Adipocyte (in vitro differentiated cells): Measurements from ENCODE around the gene PLXNA4.
"Not testable (repeated sequence)": the region's sequence is repeated elsewhere in the genome, so short reads cannot be mapped to it uniquely, and the experiment has no call there.

Experiments used
- DNase-seq: peaks from one replicate; pipeline ENCODE4 v3.0.0-alpha.2; 2015; ENCODE audit warnings: low read depth
- H3K27me3 ChIP-seq: replicated peaks from 2 replicates; pipeline ENCODE4 v1.7.0; 2013; ENCODE audit warnings: mild to moderate bottlenecking, low read length, moderate library complexity; ENCODE audit not compliant: control insufficient read depth, insufficient read depth
- H3K36me3 ChIP-seq: 2 replicates; pipeline ENCODE4 v1.7.0; 2013; ENCODE audit warnings: low read length, mild to moderate bottlenecking, moderate library complexity; ENCODE audit not compliant: control insufficient read depth, insufficient read depth, severe bottlenecking
- H3K4me1 ChIP-seq: 2 replicates; pipeline ENCODE4 v1.7.0; 2013; ENCODE audit warnings: mild to moderate bottlenecking, low read length, moderate library complexity; ENCODE audit not compliant: control insufficient read depth, insufficient read depth
- H3K4me3 ChIP-seq: 2 replicates; pipeline ENCODE4 v1.7.0; 2013; ENCODE audit warnings: mild to moderate bottlenecking, low read length, moderate library complexity
- H3K9ac ChIP-seq: 2 replicates; pipeline ENCODE4 v1.7.0; 2013; ENCODE audit warnings: mild to moderate bottlenecking, low read length, moderate library complexity
- H3K9me3 ChIP-seq: 2 replicates; pipeline ENCODE4 v1.7.0; 2013; ENCODE audit warnings: mild to moderate bottlenecking, low read length, moderate library complexity; ENCODE audit not compliant: control insufficient read depth

PLXNA4 gene

DNA sequence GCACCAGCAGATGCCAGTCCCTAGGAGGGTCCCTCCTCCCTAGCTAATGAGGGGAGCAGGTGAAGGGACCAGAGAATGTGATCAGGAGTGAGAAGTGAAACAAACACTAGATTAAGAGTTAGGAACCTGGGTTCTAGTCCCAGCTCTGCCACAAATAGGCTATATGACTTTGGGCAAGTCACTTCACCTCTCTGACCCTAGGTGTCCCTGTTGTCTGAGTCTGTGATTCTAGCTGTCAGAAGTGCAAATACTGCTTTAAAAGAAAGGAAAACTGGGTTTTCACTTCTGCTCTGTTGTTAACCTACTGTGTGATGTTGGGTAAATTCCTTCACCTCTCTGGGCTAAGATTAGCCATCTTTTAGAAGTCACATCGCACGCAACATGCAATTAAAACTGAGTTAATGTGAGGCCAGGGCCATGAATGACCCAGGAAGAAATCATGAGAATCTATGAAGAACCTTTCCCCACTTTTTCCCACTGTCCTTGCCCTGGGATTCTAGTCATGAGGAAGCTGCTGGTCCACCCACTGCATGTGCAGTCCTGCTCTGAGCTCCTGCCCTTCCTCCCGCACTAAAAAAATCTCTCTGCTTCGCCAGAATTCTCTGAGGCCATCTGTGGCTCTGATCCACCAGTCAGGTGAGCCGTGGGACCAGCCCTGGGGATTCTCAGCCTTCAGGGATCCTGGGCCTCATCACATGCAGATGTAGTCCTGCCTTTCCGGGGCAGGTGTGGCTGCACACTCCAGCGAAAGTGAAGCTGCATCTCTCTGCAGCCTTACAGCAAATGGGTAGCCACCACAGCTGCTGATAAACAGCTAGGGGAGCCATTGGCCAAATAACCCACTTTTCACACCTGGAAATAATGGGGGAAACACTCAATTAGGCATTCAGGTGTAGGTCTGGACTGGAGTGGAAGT lies 181.7 kb downstream of the PLXNA4 start:
- peak overlapping the region; percentile 81 for H3K9ac ChIP-seq
- no peaks in the 10 kb centered on the region for H3K9me3 ChIP-seq
- DNase-seq: no peak
- no peaks in the 10 kb centered on the region for H3K36me3 ChIP-seq
- peaks cover 40% of the 10 kb centered on the region for H3K4me1 ChIP-seq
- no peaks in the 10 kb centered on the region for H3K27me3 ChIP-seq
- peak overlapping the region; percentile 41 for H3K4me3 ChIP-seq

DNA sequence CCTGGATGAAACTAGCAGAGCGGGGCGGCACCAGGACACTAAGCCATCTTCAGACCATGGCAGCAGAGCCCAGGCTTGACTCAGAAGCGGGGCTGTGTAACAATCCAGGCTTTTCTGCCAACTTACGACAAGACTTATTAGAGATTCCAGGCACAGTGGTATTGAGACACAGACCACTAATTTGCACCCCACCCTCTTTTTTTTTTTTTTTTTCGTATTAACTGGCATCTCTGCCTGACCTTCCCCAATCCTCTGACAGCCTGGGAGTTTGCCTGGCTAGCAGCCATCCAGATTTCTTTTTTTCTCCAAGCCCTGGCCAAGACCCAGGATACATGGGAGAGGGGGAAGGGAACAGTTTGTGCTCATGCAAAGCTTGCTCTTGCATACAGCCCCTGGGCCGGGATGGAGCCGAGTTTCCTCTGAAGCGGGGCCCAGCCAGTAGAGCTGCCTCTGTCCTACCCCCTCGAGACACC lies 182.4 kb downstream of the PLXNA4 start:
- Histone ChIP-seq H3K36me3 (no peaks in the 10 kb centered on the region), H3K27me3 (no peaks in the 10 kb centered on the region), H3K4me1 (peaks cover 38% of the 10 kb centered on the region), H3K4me3 (peak overlapping the region; percentile 45), H3K9ac (peak overlapping the region; percentile 81), H3K9me3 (no peaks in the 10 kb centered on the region)
- DNase-seq: no peak

DNA sequence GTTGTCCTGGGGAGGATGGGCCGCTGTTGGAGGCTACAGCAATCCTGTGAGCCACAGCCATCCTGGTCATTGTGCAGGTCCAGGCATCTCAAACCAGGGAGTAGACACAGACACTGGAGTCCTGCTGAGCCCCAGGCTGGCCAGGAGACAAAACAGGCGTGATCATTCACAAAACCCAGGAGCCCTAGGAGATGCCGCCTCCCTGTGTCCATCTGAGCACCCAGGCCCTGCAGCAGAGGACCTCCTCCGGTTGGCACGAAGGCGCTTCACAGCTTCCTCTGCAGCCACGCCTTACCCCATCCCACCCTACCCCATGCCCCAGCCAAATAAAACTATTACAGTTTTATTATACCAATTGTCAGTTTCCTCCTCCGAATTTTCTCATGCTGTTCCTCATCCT lies 183.6 kb downstream of the PLXNA4 start:
- no peaks in the 10 kb centered on the region for H3K36me3 ChIP-seq
- no peak for DNase-seq
- H3K4me1 ChIP-seq: peaks cover 39% of the 10 kb centered on the region
- no peaks in the 10 kb centered on the region for H3K27me3 ChIP-seq
- H3K4me3 ChIP-seq: no peak overlapping the region
- H3K9me3 ChIP-seq: no peaks in the 10 kb centered on the region
- no peak overlapping the region for H3K9ac ChIP-seq

DNA sequence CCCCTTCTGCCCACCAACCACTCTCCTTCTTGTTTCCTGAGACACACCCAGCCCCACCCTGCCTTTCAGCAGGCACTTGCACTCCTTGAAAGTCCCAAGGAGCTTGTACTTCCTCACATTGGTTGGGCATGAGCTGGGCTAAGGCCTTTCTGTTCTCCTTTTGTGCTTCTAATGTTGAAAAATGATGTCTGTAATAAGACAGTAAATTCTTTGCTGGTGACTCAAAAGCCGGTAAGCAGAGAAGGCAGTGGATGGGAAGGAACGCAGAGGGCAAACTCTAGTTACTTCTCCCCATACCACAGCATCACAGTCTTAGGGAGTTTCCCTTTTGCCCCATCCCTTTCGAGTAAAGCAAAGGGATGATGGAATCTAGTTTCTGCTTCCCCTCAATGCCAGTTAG lies 185.6 kb downstream of the PLXNA4 start:
- H3K4me1 ChIP-seq: peaks cover 48% of the 10 kb centered on the region
- peak; percentile 4 for DNase-seq
- no peak overlapping the region for H3K4me3 ChIP-seq
- H3K9ac ChIP-seq: no peak overlapping the region
- no peaks in the 10 kb centered on the region for H3K9me3 ChIP-seq
- H3K36me3 ChIP-seq: no peaks in the 10 kb centered on the region
- no peaks in the 10 kb centered on the region for H3K27me3 ChIP-seq

DNA sequence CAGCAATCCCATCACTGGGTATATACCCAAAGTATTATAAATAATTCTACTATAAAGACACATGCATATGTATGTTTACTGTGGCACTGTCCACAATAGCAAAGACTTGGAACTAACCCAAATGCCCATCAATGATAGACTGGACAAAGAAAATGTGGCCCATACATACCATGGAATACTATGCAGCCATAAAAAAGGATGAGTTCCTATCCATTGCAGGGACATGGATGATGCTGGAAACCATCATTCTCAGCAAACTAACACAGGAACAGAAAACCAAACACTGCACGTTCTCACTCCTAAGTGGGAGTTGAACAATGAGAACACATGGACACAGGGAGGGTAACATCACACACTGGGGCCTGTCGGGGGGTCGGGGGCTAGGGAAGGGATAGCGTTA lies 186.2 kb downstream of the PLXNA4 start:
- H3K9me3 ChIP-seq: not testable (repeated sequence)

DNA sequence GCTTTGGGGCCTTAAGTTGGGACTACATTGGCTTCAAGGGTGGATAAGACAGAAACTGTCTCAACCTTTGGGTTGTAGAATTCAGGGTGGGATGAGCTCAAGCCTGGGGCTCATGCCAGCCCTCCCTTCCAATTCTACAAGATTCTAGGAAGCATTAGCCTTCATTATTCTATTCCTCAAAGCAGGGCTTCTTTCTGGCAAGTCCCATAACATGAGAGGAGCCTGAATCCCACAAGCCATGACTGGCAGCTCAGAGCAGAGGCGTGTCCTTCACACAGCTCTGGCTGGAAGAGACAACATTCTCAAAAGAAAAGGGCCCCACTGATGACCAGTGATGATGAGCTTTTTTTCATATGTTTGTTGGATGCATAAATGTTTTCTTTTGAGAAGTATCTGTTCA lies 187.6 kb downstream of the PLXNA4 start:
- no peak overlapping the region for H3K4me3 ChIP-seq
- no peaks in the 10 kb centered on the region for H3K36me3 ChIP-seq
- peaks cover 40% of the 10 kb centered on the region for H3K4me1 ChIP-seq
- DNase-seq: no peak
- no peaks in the 10 kb centered on the region for H3K27me3 ChIP-seq
- no peak overlapping the region for H3K9ac ChIP-seq
- H3K9me3 ChIP-seq: no peaks in the 10 kb centered on the region

More for the DNA sequence above, 186.2 kb downstream of the PLXNA4 start:
- peaks cover 51% of the 10 kb centered on the region for H3K4me1 ChIP-seq
- not testable (repeated sequence) for H3K9ac ChIP-seq, H3K36me3 ChIP-seq, DNase-seq, H3K27me3 ChIP-seq, H3K4me3 ChIP-seq

DNA sequence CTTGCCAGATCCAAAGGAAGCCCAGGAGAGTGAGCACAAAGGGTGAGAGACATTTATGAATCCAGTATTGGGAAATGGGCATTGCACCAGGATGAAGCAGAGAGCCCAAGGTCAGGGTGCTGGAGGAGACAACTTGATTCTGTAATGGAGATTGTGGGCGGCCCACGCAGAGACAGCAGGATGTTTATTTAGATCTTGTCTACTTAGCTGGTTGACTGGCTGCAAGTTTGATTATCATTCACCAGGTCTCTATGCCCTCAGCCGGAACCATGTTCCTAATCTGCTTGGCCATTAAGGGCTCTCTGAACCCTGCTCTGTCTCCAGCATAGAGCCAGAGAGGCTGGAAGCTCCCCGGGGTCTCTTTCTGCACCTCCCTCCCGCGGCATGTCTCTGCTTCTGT lies 188.7 kb downstream of the PLXNA4 start:
- Histone ChIP-seq H3K4me1 (peaks cover 34% of the 10 kb centered on the region), H3K9me3 (no peaks in the 10 kb centered on the region), H3K27me3 (no peaks in the 10 kb centered on the region), H3K4me3 (no peak overlapping the region), H3K9ac (no peak overlapping the region), H3K36me3 (no peaks in the 10 kb centered on the region)
- no peak for DNase-seq

DNA sequence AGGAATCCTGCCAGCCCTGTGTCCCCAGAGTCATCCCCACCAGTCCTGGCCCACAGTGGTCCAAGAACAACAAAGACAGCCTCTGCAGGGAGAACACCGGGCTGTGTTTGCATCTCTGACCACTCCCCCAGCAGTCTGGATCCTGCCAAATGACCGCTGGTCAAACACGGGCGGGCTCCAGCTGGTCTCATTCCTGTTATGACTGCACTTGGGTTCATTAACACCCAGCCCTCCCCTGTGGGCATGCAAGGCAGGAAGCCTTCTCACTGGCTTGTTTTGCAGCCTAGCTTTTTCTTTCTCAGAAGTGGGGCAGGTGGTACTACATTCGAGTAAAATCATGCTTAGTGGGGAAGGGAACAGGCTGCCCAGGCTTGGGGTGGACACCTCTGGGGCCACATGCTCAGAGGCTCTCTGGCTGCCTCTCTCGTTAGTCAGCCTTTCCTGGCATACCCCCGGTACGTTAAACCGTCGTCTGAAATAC lies 190.0 kb downstream of the PLXNA4 start:
- DNase-seq: no peak
- H3K4me1 ChIP-seq: peaks cover 42% of the 10 kb centered on the region
- H3K4me3 ChIP-seq: peak overlapping the region; percentile 43

DNA sequence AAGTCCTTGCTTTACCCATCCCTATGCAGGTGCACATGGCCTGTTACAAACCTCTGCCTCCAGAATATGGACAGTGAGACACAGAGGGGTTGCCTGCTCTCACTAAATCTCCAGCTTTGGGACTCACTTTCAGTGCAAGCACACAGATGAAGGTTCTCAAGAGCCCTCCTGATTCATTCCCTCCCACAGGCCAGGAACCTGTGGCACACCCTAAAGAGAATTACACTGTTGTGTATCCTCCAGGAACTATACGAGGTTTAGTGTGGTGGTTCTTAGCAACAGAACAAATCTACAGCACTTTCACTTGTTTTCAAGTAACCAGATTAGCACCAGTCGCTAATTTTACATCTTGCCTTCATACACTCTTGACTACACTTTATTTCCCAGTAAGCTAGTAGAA lies 192.3 kb downstream of the PLXNA4 start:
- no peak overlapping the region for H3K9ac ChIP-seq
- H3K9me3 ChIP-seq: no peaks in the 10 kb centered on the region
- H3K27me3 ChIP-seq: no peaks in the 10 kb centered on the region
- DNase-seq: no peak
- no peaks in the 10 kb centered on the region for H3K36me3 ChIP-seq
- H3K4me3 ChIP-seq: no peak overlapping the region
- H3K4me1 ChIP-seq: peaks cover 54% of the 10 kb centered on the region

More for the DNA sequence above, 190.0 kb downstream of the PLXNA4 start:
- H3K9ac ChIP-seq: peak overlapping the region; percentile 0
- no peaks in the 10 kb centered on the region for H3K9me3 ChIP-seq
- no peaks in the 10 kb centered on the region for H3K27me3 ChIP-seq
- no peaks in the 10 kb centered on the region for H3K36me3 ChIP-seq

DNA sequence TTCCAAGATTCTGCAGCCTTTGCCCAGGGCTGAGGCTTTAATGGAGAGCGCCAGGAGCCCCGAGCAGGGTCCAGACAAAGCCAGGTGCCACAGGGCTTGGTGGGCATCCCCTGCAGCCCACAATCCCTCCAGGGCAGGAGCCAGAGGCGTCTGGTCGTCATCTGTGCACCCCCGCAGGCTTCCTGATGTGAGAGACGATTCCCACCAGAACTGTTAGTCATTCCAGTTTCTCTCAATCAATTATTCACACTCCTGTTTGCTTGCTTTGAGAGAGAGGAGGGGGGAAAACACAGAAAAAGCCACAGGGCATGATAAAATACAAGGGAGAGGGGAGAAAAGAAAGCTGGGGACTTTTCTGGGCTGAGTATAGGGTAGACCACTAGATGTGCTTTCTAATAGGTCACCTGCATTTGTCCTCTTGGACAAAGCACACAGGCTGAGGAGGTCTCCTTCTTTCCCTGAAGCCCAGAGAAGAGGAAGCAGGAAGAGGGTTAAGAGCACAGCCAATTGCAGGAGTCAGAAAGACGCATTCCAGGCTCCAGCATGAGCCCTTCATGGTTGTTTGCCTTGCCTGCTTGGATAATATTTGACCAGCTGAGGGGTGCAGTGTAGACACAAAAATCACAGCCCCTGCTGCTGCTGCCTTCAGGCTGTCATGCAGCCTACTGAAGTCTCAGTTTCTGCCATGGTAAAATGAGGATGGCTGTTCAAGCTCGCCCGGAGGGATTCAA lies 194.4 kb downstream of the PLXNA4 start:
- Histone ChIP-seq H3K4me1 (peaks cover 65% of the 10 kb centered on the region), H3K27me3 (no peaks in the 10 kb centered on the region), H3K9ac (peak overlapping the region; percentile 33), H3K4me3 (no peak overlapping the region), H3K9me3 (no peaks in the 10 kb centered on the region), H3K36me3 (no peaks in the 10 kb centered on the region)
- DNase-seq: no peak

DNA sequence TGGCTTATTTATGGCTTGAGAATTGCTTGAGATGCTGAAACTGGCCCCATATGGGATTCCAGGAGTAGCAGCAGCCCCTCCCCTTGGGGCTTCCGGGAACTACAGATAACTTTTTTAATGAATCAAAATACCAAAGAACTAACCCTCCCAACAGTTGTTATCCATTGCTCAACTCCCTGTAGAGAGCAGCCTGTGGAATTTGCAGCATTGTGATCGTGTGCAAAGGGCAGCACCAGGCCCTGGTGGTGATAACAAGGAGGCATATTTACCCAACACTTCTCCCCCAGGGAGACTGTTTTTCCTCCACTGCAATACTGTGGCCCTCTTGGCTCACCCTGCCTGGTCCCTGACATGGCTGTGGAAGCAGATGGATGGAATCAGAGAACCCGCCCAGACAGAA lies 196.2 kb downstream of the PLXNA4 start:
- Histone ChIP-seq H3K4me3 (no peak overlapping the region), H3K9ac (peak overlapping the region; percentile 76), H3K36me3 (no peaks in the 10 kb centered on the region), H3K9me3 (no peaks in the 10 kb centered on the region), H3K4me1 (peaks cover 65% of the 10 kb centered on the region), H3K27me3 (no peaks in the 10 kb centered on the region)
- peak; percentile 1 for DNase-seq
